ENCODE data around the gene RXRA.
A peak's percentile ranks its signal among the peaks of the same experiment; 100 is the strongest.

RXRA gene

GRCh38 chr9:134411440-134412297, 85.4 kb downstream of the RXRA start:
- Histone ChIP-seq H3K27ac (no peak overlapping the region), H3K4me3 (peak overlapping the region; percentile 13)
- no peak for DNase-seq (ENCODE audit: low spot score)
- no peak for TF ChIP-seq CTCF (IDR thresholded peaks at IDR 0.05)

GRCh38 chr9:134412298-134412711, 86.0 kb downstream of the RXRA start:
- TF ChIP-seq CTCF (IDR thresholded peaks at IDR 0.05), result no peak
- Histone ChIP-seq H3K4me3 (no peak overlapping the region), H3K27ac (no peak overlapping the region)
- DNase-seq (ENCODE audit: low spot score), result no peak

GRCh38 chr9:134413112-134413715, 87.0 kb downstream of the RXRA start:
- Histone ChIP-seq H3K4me3 (no peak overlapping the region), H3K27ac (peak overlapping the region in 1 of 2 donors; percentile 3)
- TF ChIP-seq CTCF (IDR thresholded peaks at IDR 0.05), result no peak
- no peak for DNase-seq (ENCODE audit: low spot score)

- Histone ChIP-seq H3K4me3 (no peak overlapping the region), H3K27ac (no peak overlapping the region)
- no peak for TF ChIP-seq CTCF (IDR thresholded peaks at IDR 0.05)
- DNase-seq (ENCODE audit: low spot score), result no peak
Measured at GRCh38 chr9:134413890-134414623, 87.8 kb downstream of the RXRA start.

GRCh38 chr9:134414900-134415425, 88.7 kb downstream of the RXRA start:
- DNase-seq (ENCODE audit: low spot score), result no peak
- no peak for TF ChIP-seq CTCF (IDR thresholded peaks at IDR 0.05)
- H3K4me3 ChIP-seq, result no peak overlapping the region
- no peak overlapping the region for H3K27ac ChIP-seq

GRCh38 chr9:134416385-134417015, 90.2 kb downstream of the RXRA start:
- Histone ChIP-seq H3K4me3 (no peak overlapping the region), H3K27ac (no peak overlapping the region)
- no peak for DNase-seq (ENCODE audit: low spot score)
- no peak for TF ChIP-seq CTCF (IDR thresholded peaks at IDR 0.05)

Measured in coronary artery (tissue), 2 donors.